Measurements from ENCODE around the gene CLRN3.

Gene CLRN3

GRCh38 chr10:127896590-127896989, 3.8 kb upstream of the CLRN3 start:
- DNase-seq = no peak

GRCh38 chr10:127894146-127894545, 1.4 kb upstream of the CLRN3 start:
- DNase-seq = no peak

GRCh38 chr10:127890832-127891334, 1.9 kb downstream of the CLRN3 start:
- DNase-seq = no peak

- no peak for DNase-seq
Observed at GRCh38 chr10:127890216-127890615, 2.5 kb downstream of the CLRN3 start.

GRCh38 chr10:127889605-127890195, 3.0 kb downstream of the CLRN3 start:
- no peak for DNase-seq

GRCh38 chr10:127888521-127889312, 4.0 kb downstream of the CLRN3 start:
- no peak for DNase-seq

- no peak for DNase-seq
Observed at GRCh38 chr10:127887541-127888415, 5.0 kb downstream of the CLRN3 start.

GRCh38 chr10:127886371-127887051, 6.2 kb downstream of the CLRN3 start:
- no peak for DNase-seq

- no peak for DNase-seq
Observed at GRCh38 chr10:127884501-127884900, 8.2 kb downstream of the CLRN3 start.

- no peak for DNase-seq
Observed at GRCh38 chr10:127883516-127883915, 9.2 kb downstream of the CLRN3 start.

- DNase-seq = no peak
Observed at GRCh38 chr10:127882801-127883459, 9.8 kb downstream of the CLRN3 start.

GRCh38 chr10:127882391-127882790, 10.3 kb downstream of the CLRN3 start:
- DNase-seq = no peak

- no peak for DNase-seq
Observed at GRCh38 chr10:127881262-127881661, 11.5 kb downstream of the CLRN3 start.

- DNase-seq = no peak
Observed at GRCh38 chr10:127880557-127880956, 12.2 kb downstream of the CLRN3 start.

GRCh38 chr10:127878475-127879055, 14.2 kb downstream of the CLRN3 start:
- no peak for DNase-seq

GRCh38 chr10:127877699-127878098, 15.0 kb downstream of the CLRN3 start:
- no peak for DNase-seq

- DNase-seq = no peak
Observed at GRCh38 chr10:127877116-127877515, 15.6 kb downstream of the CLRN3 start.

GRCh38 chr10:127875916-127876315, 16.8 kb downstream of the CLRN3 start:
- no peak for DNase-seq

GRCh38 chr10:127875449-127875765, 17.3 kb downstream of the CLRN3 start:
- no peak for DNase-seq

GRCh38 chr10:127874671-127875448, 17.9 kb downstream of the CLRN3 start:
- DNase-seq = no peak

GRCh38 chr10:127873901-127874470, 18.8 kb downstream of the CLRN3 start:
- DNase-seq = no peak

All from stimulated activated CD4-positive, alpha-beta T cell treated with anti-CD3 and anti-CD28 coated beads, Interleukin-4, amount 100 ng/mL, for 24 hours (primary cell).